Adrenal gland (tissue), 5 donors: ENCODE measurements around the gene PHB1.

ENCODE experiments used
- CTCF ChIP-seq, 6 experiments: fragments of 450-650 bp in 4 of 6; fragments of 200-600 bp in 2 of 6; sonication (generic) in 1 of 6; IDR thresholded peaks; 1 replicate in 5 of 6; 2 replicates in 1 of 6; pipeline versions ENCODE4 v1.5.1 to v1.8.0; 2016 to 2021; ENCODE audit warnings: antibody characterized with exemption in 6 of 6, mild to moderate bottlenecking in 2 of 6, moderate library complexity in 1 of 6
- POLR2A ChIP-seq, 2 donors: fragments of 450-650 bp; IDR thresholded peaks; one replicate each; pipeline ENCODE4 v1.6.1; 2017; ENCODE audit warnings: antibody characterized with exemption in 2 of 2, mild to moderate bottlenecking in 2 of 2, moderate library complexity in 1 of 2
- donor health status: DM: no; HTN: no; CAD: no.

GRCh38 chr17:49364119-49364518 is 50.6 kb downstream of the PHB1 start:
- no peak for TF ChIP-seq CTCF (IDR thresholded peaks at IDR 0.05)
- no peak for TF ChIP-seq POLR2A (IDR thresholded peaks at IDR 0.05)
